ENCODE results near the gene ATP2C1. TPM values are rescaled to one million over a fixed set of nuclear protein-coding genes. Genes with fewer than 3 reads are reported as not detected.

ATP2C1 gene
- total and polyA plus RNA-seq, 2 of the 4 experiments (the other 2 are of a cell fraction): 41.4 to 50.2 TPM

DNA sequence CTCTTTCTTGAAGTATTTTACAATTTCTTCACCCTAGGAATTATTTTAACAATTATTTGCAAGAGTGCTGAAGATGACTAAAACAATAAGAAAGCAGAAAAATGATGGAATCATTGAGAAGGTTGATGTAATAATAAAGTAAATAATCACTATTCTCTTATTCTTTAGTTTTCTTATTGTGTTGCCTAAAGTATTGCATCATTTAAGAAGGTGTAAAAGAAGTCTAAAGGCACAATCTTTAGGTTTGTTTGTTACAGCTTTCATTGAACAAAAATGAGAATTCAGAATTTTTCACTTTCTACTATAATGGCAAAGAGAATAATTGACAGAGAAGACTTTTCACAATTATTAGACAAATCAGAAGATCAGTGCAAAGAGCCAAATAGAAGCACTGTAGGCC is 67.6 kb downstream of the ATP2C1 start:
- Histone ChIP-seq H3K14ac (replicated peaks; ENCODE audit: low read depth, low read length) (no peak overlapping the region), H4K8ac (ENCODE audit: low read depth in 2 of 2, low read length in 2 of 2) (no peak overlapping the region), H2AFZ (replicated peaks; ENCODE audit: low read length, poor library complexity) (no peak overlapping the region), H2BK5ac (ENCODE audit: low read depth, low read length, poor library complexity, severe bottlenecking) (no peak overlapping the region), H3K4ac (ENCODE audit: low read depth, low read length) (no peak overlapping the region), H3K27me3 (ENCODE audit: control insufficient read depth, insufficient read depth, low read length) (no peaks in the 10 kb centered on the region), H2BK15ac (ENCODE audit: low read depth, low read length) (no peak overlapping the region), H3K9me1 (ENCODE audit: insufficient read depth, low read length) (peaks cover 3% of the 10 kb centered on the region; the same call in 1 of the 2 replicates), H2AK5ac (ENCODE audit: low read depth, low read length) (no peak overlapping the region), H3K27ac (ENCODE audit: insufficient read depth, low read length) (no peak overlapping the region), H3K79me1 (ENCODE audit: low read depth in 1 of 2, low read length in 2 of 2) (peaks cover 8 to 10% of the 10 kb centered on the region in 2 experiments), H4K20me1 (ENCODE audit: insufficient read depth, low read length) (no peaks in the 10 kb centered on the region), H3K4me3 (ENCODE audit: insufficient read depth, low read depth, low read length) (no peak overlapping the region), H3K36me3 (ENCODE audit: control insufficient read depth, insufficient read depth, low read length) (peaks cover 6% of the 10 kb centered on the region), H4K91ac (ENCODE audit: insufficient read depth, low read depth, low read length) (no peak overlapping the region), H3K23ac (ENCODE audit: low read depth, low read length) (no peak overlapping the region), H2BK120ac (ENCODE audit: low read depth, low read length) (no peak overlapping the region), H3K56ac (ENCODE audit: extremely low read depth, insufficient read depth, low read length) (no peak overlapping the region), H4K5ac (ENCODE audit: low read depth, low read length) (no peak overlapping the region), H2AK9ac (replicated peaks; ENCODE audit: low read depth, low read length, poor library complexity) (no peak overlapping the region), H3K4me2 (ENCODE audit: low read depth, low read length) (no peak overlapping the region), H3K4me1 (ENCODE audit: control insufficient read depth, insufficient read depth, low read length) (peaks cover 3% of the 10 kb centered on the region), H3K9ac (ENCODE audit: low read depth, low read length) (no peak overlapping the region), H2BK20ac (ENCODE audit: low read depth, low read length) (no peak overlapping the region), H3K18ac (ENCODE audit: low read depth, low read length) (no peak overlapping the region), H3K9me3 (ENCODE audit: control insufficient read depth, insufficient read depth, low read length) (no peaks in the 10 kb centered on the region)
- BruUV-seq (replicated peaks): no TSS peak
- no peak for DNase-seq
- in situ Hi-C loops (cut with MboI; ENCODE audit: low sequenced_read_pairs) (loop anchor here (25.0 kb wide), 1 partner anchor 1476 kb away; no protein-coding TSS in a partner anchor), intact Hi-C loops (cut with micrococcal nuclease) (loop anchor here (10.0 kb wide), 1 partner anchor 387 kb away; no protein-coding TSS in a partner anchor), dilution Hi-C loops (cut with HindIII; ENCODE audit: low sequenced_read_pairs, unreplicated experiment) (no loop called here)
- ATAC-seq (ENCODE audit: low read depth): no peak
- ChIA-PET CTCF (no interaction called here), POLR2A (ENCODE audit: unreplicated experiment) (no interaction called here)
- TF ChIP-seq CEBPB (IDR thresholded peaks at IDR 0.05; ENCODE audit: low read depth, low read length) (peak; percentile 56), POLR2A (IDR thresholded peaks at IDR 0.05; ENCODE audit: low read depth, low read length) (no peak), RCOR1 (IDR thresholded peaks at IDR 0.05; ENCODE audit: insufficient replicate concordance, low read length) (no peak), FOS (IDR thresholded peaks at IDR 0.05; ENCODE audit: low read depth, low read length) (no peak), MAFK (IDR thresholded peaks at IDR 0.05; ENCODE audit: low read depth, low read length) (no peak)

Data from IMR-90 (cell line).